Measurements from ENCODE around the gene FOXI1.

DNA sequence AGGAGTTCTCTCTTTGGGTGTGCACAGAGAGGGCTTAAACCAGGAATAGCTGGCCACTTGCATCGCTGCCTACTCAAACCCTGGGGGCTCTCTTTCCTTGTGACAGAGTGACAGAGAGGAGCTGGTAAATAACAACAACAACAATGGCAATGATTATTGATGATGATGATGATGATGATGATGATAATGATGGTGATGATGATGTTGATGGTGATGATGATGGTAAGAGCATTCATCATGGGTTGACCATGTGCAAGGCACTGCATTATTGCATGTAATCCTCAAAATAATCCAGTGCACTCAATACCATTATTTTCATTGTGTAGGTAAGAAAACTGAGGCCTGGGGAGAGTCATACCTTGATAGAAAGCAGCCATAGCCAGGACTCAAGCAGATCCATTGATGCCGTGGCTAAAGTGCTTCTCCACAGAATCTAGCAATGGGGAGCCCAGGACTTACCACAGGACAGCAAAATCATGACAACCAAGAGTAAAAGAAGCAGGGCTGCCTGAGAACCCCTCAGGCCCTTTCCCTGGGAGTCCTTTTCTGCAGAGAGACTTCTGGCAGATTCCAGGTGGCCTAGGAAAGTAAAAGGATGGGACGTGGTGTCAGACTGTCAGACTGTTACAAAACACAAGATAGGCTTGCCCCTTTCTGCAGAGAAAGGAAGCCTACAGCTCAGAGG, 4.8 kb downstream of the FOXI1 start:
- no peak for TF ChIP-seq CTCF (IDR thresholded peaks at IDR 0.05; ENCODE audit: extremely low read depth in 1 of 2, insufficient read depth in 1 of 2, low read depth in 1 of 2, low read length in 2 of 2)
- no peak for TF ChIP-seq POLR2AphosphoS5 (IDR thresholded peaks at IDR 0.05; ENCODE audit: insufficient read depth, low read depth, low read length)
- no peak for TF ChIP-seq POLR2A (IDR thresholded peaks at IDR 0.05; ENCODE audit: low read depth, low read length)
- TF ChIP-seq MYC (IDR thresholded peaks at IDR 0.05; ENCODE audit: low read depth, low read length), result no peak
- no peak for TF ChIP-seq JUN (IDR thresholded peaks at IDR 0.05; ENCODE audit: borderline replicate concordance, insufficient read depth, insufficient read length, low read depth)
- no peak for TF ChIP-seq FOS (IDR thresholded peaks at IDR 0.05; ENCODE audit: borderline replicate concordance, insufficient read depth, low read length)
- TF ChIP-seq EZH2 (IDR thresholded peaks at IDR 0.05; ENCODE audit: borderline replicate concordance, low read depth, low read length, severe bottlenecking), result no peak
- TF ChIP-seq, protein P1, sequence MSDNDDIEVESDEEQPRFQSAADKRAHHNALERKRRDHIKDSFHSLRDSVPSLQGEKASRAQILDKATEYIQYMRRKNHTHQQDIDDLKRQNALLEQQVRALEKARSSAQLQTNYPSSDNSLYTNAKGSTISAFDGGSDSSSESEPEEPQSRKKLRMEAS (IDR thresholded peaks at IDR 0.05; ENCODE audit: insufficient read depth, insufficient read length), result no peak
